ENCODE measurements around the gene DTNBP1. TPM values are rescaled to one million over a fixed set of nuclear protein-coding genes. Genes with fewer than 3 reads are reported as not detected.

DTNBP1 gene
- total and polyA plus RNA-seq, 2 of the 4 experiments (the other 2 are of a cell fraction), result 4.8 to 18.7 TPM

- TF ChIP-seq CTCF (conservative IDR thresholded peaks at IDR 0.05; ENCODE audit: low read depth, low read length) (no peak), FOS (IDR thresholded peaks at IDR 0.05; ENCODE audit: low read depth, low read length) (no peak)
These were observed 27.7 kb upstream of the DTNBP1 start (continued) for GRCh38 chr6:15690510-15690909.

GRCh38 chr6:15689586-15690482 lies 27.0 kb upstream of the DTNBP1 start:
- H3K9me1 ChIP-seq (ENCODE audit: insufficient read depth, low read length), result no peaks in the 10 kb centered on the region
- no peak overlapping the region for H2BK15ac ChIP-seq (ENCODE audit: low read depth, low read length)
- H3K14ac ChIP-seq (replicated peaks; ENCODE audit: low read depth, low read length), result no peak overlapping the region
- intact Hi-C loops (cut with micrococcal nuclease) (no loop called here), in situ Hi-C loops (cut with MboI; ENCODE audit: low sequenced_read_pairs) (loop anchor here (5.0 kb wide), 1 partner anchor 517 kb away; no protein-coding TSS in a partner anchor), dilution Hi-C loops (cut with HindIII; ENCODE audit: low sequenced_read_pairs, unreplicated experiment) (loop anchor here (25.0 kb wide), 1 partner anchor 497 kb away; no protein-coding TSS in a partner anchor)
- H2AFZ ChIP-seq (replicated peaks; ENCODE audit: low read length, poor library complexity), result no peak overlapping the region
- H4K8ac ChIP-seq (ENCODE audit: low read depth in 2 of 2, low read length in 2 of 2), result no peak overlapping the region
- DNase-seq (no peak), ATAC-seq (ENCODE audit: low read depth) (no peak)
- no peak overlapping the region for H3K27ac ChIP-seq (ENCODE audit: insufficient read depth, low read length)
- POLR2A ChIA-PET (ENCODE audit: unreplicated experiment), result no interaction called here
- H3K9me3 ChIP-seq (ENCODE audit: control insufficient read depth, insufficient read depth, low read length), result no peaks in the 10 kb centered on the region; the same call in 1 of the 2 replicates
- 43% methylated on average over 2 of the region's 5 CpGs; no CpG with 5 or more reads in 1 of the 2 experiments for WGBS, 2 experiments (ENCODE audit: extremely low coverage in 2 of 2, insufficient read length in 1 of 2)
- no peaks in the 10 kb centered on the region for H3K36me3 ChIP-seq (ENCODE audit: control insufficient read depth, insufficient read depth, low read length)
- no peak overlapping the region for H4K5ac ChIP-seq (ENCODE audit: low read depth, low read length)
- H3K4me2 ChIP-seq (ENCODE audit: low read depth, low read length), result no peak overlapping the region
- CTCF ChIA-PET, result no interaction called here
- H3K4ac ChIP-seq (ENCODE audit: low read depth, low read length), result no peak overlapping the region
- no peak overlapping the region for H3K4me3 ChIP-seq (ENCODE audit: insufficient read depth, low read depth, low read length)
- H3K23ac ChIP-seq (ENCODE audit: low read depth, low read length), result no peak overlapping the region
- peaks cover 10% of the 10 kb centered on the region for H3K27me3 ChIP-seq (ENCODE audit: control insufficient read depth, insufficient read depth, low read length)
- H2BK20ac ChIP-seq (ENCODE audit: low read depth, low read length), result no peak overlapping the region
- H3K79me1 ChIP-seq (ENCODE audit: low read depth in 1 of 2, low read length in 2 of 2), result no peaks in the 10 kb centered on the region
- no TSS peak for BruUV-seq (replicated peaks)
- H3K18ac ChIP-seq (ENCODE audit: low read depth, low read length), result no peak overlapping the region
- H2AK9ac ChIP-seq (replicated peaks; ENCODE audit: low read depth, low read length, poor library complexity), result no peak overlapping the region
- no peak overlapping the region for H4K91ac ChIP-seq (ENCODE audit: insufficient read depth, low read depth, low read length)
- H3K56ac ChIP-seq (ENCODE audit: extremely low read depth, insufficient read depth, low read length), result no peak overlapping the region
- H2BK5ac ChIP-seq (ENCODE audit: low read depth, low read length, poor library complexity, severe bottlenecking), result no peak overlapping the region
- no peak overlapping the region for H2AK5ac ChIP-seq (ENCODE audit: low read depth, low read length)
- no peaks in the 10 kb centered on the region for H3K4me1 ChIP-seq (ENCODE audit: control insufficient read depth, insufficient read depth, low read length)
- no peak for TF ChIP-seq MXI1 (IDR thresholded peaks at IDR 0.05; ENCODE audit: borderline replicate concordance, low read depth, low read length)
- no peak for TF ChIP-seq NFE2L2 (IDR thresholded peaks at IDR 0.05; ENCODE audit: low read depth, low read length)
- no peak for TF ChIP-seq BHLHE40 (IDR thresholded peaks at IDR 0.05; ENCODE audit: low read depth, low read length)
- TF ChIP-seq ELK1 (IDR thresholded peaks at IDR 0.05; ENCODE audit: borderline replicate concordance, low read depth, low read length), result no peak
- no peak for TF ChIP-seq RAD21 (IDR thresholded peaks at IDR 0.05; ENCODE audit: low read length)
- TF ChIP-seq CHD1 (IDR thresholded peaks at IDR 0.05; ENCODE audit: low read depth, low read length), result no peak
- TF ChIP-seq MAZ (IDR thresholded peaks at IDR 0.05; ENCODE audit: borderline replicate concordance, low read depth, low read length), result no peak
- no peak for TF ChIP-seq CEBPB (IDR thresholded peaks at IDR 0.05; ENCODE audit: low read depth, low read length)
- no peak for TF ChIP-seq RFX5 (IDR thresholded peaks at IDR 0.05; ENCODE audit: low read depth, low read length)
- TF ChIP-seq SMC3 (IDR thresholded peaks at IDR 0.05; ENCODE audit: low read depth, low read length), result no peak
- TF ChIP-seq FOS (IDR thresholded peaks at IDR 0.05; ENCODE audit: low read depth, low read length), result no peak
- no peak overlapping the region for H3K9ac ChIP-seq (ENCODE audit: low read depth, low read length)
- no peaks in the 10 kb centered on the region for H4K20me1 ChIP-seq (ENCODE audit: insufficient read depth, low read length)
- H2BK120ac ChIP-seq (ENCODE audit: low read depth, low read length), result no peak overlapping the region
